Measurements from ENCODE around the gene GRIK4.

Gene GRIK4

DNA sequence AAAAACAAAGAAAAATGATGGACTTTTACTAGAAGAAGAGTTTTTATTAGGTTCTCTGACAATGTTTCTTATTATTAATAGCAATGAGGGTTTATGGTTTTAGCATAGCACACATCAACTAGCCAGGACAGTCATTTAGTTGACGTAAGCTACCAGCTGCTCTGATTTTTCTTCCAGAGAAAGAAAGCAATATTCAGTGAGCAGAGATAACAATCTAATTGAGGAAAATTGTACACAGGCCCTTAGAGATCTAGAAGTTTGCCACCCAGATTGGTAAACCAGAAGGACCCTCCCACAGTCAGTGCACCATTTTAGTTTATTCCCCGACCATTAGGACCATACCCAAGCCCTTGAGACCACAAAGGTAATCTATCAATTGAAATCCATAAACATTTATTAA lies 483.6 kb downstream of the GRIK4 start:
- TF ChIP-seq, protein P1, sequence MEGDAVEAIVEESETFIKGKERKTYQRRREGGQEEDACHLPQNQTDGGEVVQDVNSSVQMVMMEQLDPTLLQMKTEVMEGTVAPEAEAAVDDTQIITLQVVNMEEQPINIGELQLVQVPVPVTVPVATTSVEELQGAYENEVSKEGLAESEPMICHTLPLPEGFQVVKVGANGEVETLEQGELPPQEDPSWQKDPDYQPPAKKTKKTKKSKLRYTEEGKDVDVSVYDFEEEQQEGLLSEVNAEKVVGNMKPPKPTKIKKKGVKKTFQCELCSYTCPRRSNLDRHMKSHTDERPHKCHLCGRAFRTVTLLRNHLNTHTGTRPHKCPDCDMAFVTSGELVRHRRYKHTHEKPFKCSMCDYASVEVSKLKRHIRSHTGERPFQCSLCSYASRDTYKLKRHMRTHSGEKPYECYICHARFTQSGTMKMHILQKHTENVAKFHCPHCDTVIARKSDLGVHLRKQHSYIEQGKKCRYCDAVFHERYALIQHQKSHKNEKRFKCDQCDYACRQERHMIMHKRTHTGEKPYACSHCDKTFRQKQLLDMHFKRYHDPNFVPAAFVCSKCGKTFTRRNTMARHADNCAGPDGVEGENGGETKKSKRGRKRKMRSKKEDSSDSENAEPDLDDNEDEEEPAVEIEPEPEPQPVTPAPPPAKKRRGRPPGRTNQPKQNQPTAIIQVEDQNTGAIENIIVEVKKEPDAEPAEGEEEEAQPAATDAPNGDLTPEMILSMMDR (conservative IDR thresholded peaks at IDR 0.05; ENCODE audit: low read depth, low read length), result no peak
- DNase-seq (ENCODE audit: low read depth), result no peak
- H3K4me3 ChIP-seq (ENCODE audit: low read depth, low read length), result no peak overlapping the region

DNA sequence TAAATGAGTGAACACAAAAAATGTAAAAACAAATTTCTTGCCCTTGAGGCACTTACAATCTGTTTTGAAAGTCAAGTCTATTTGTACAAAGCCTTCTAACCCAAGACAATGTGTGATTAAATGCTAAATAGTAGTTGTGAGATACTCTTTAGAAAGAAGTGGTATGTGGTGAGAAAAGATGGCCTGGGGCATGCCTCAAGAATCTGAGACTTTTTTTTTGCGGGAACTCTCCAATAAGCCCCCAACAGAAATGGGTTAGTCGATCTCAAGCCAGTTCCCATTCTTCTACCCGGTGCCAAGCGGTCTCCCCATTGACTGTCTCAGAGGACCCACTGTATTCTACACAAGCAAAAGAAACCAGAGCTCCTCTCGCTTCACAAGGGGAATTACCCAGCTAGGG lies 485.4 kb downstream of the GRIK4 start:
- TF ChIP-seq, protein P1 (conservative IDR thresholded peaks at IDR 0.05; ENCODE audit: low read depth, low read length), result no peak
- no peak for DNase-seq (ENCODE audit: low read depth)
- no peak overlapping the region for H3K4me3 ChIP-seq (ENCODE audit: low read depth, low read length)

DNA sequence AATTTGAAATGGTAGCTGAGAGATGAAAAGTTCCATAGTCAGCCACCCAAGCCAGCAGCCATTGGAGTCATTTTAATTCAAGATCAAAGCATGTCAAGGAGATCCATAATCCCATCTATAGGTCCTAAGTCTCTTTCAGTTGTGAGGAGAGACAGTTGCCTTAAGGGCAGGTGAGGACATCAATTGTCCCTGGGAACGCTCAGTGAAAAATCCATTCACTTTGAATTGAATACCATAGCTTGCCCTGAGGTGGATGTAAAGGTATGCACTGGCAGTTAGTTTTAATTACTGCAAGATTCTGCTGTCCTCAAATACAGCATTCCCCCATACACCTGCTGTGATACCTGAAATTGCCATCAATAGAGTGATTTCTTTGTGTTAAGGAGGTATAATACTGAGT lies 487.0 kb downstream of the GRIK4 start:
- TF ChIP-seq, protein P1 (conservative IDR thresholded peaks at IDR 0.05; ENCODE audit: low read depth, low read length), result no peak
- DNase-seq (ENCODE audit: low read depth), result no peak

DNA sequence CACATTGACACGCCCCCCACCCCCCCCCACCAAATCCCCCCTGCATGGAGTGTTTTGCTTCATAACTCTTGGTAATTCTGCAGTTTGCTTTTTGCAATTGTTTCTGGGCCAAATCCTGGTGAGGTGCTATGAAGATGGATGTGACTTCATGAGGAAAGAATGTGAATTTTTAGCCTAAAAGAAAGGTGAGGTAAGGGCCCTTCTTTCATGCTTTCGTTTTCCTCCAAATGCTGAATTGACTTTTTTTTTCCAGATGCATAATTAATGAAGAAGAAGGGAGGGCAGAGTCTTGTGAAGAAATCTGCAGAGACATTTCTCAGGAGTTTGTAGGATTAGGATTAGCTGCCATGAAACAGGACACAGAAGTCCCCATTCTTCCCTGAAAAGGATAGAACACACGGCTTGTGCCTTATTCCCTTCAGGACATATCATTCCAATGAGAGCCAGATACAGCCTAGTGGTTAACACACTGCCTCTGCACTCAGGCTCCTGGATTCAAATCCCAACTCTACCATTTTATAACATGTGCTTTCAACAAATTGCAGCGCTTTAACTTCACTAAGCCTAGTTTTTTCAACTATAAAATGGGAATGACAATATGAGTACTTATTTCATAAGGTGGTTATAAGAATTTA lies 492.8 kb downstream of the GRIK4 start:
- DNase-seq (ENCODE audit: low read depth), result no peak
- no peak overlapping the region for H3K4me3 ChIP-seq (ENCODE audit: low read depth, low read length)
- TF ChIP-seq, protein P1 (conservative IDR thresholded peaks at IDR 0.05; ENCODE audit: low read depth, low read length), result no peak

More for the DNA sequence above, 487.0 kb downstream of the GRIK4 start:
- H3K4me3 ChIP-seq (ENCODE audit: low read depth, low read length), result no peak overlapping the region

DNA sequence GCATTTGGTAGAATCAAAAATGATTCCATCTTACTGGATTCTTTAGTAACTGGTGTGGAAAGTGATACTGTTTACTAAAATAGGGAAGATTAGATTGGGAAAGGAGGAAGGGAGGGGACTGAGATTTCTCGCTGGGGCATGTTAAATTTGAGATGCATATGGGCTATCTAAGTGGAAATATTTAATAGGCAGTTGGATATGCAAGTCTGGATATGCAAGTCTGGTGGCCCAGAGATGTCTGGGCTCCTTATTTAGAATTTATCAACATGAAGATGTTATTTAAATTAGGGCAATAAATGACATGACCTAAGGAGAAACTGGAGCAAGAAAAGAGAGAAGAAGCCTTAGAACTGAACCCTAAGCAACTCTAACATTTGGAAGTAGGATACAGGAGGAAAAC lies 495.4 kb downstream of the GRIK4 start:
- TF ChIP-seq, protein P1 (conservative IDR thresholded peaks at IDR 0.05; ENCODE audit: low read depth, low read length), result no peak
- no peak for DNase-seq (ENCODE audit: low read depth)
- H3K4me3 ChIP-seq (ENCODE audit: low read depth, low read length), result no peak overlapping the region

DNA sequence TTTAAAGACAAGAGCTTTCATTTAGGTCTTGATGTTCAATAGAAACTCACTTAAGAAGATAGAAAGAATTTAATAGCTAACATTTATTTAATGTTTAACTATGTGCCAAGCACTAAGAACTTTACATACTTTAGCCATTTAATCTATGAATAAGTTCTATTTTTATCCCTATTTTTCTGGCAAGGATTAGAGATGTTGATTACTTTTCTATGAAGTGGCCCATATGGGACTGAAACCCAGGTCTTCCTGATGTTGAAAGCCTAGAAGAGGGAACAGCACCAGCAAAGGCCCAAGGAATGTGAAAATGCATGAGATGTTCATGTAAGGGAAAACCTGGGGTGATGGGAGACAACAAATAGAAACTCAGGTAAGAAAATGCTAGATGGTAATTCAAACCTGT lies 497.0 kb downstream of the GRIK4 start:
- no peak overlapping the region for H3K4me3 ChIP-seq (ENCODE audit: low read depth, low read length)
- TF ChIP-seq, protein P1 (conservative IDR thresholded peaks at IDR 0.05; ENCODE audit: low read depth, low read length), result no peak
- DNase-seq (ENCODE audit: low read depth), result no peak

DNA sequence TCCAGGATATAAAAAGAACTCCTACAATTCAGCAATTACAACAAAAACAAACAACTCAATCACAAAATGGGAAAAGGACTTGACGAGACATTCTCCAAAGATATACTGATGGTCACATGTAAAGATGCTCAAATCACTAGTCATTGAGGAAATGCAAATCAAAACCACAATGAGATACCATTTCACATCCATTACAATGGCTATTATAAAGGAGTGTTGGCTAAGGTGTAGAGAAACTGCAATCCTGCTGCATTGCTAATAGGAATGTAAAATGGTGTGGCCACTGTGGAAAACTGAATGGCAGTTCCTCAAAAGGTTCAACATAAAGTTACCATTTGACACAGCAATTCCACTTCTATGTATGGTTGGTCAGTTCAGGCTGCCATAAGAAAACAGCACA lies 500.5 kb downstream of the GRIK4 start:
- TF ChIP-seq, protein P1 (conservative IDR thresholded peaks at IDR 0.05; ENCODE audit: low read depth, low read length), result no peak
- no peak overlapping the region for H3K4me3 ChIP-seq (ENCODE audit: low read depth, low read length)
- DNase-seq (ENCODE audit: low read depth), result no peak

All from choroid plexus epithelial cell (primary cell).